Stimulated activated CD4-positive, alpha-beta T cell treated with anti-CD3 and anti-CD28 coated beads, Interleukin-4, amount 100 ng/mL, for 24 hours (primary cell): ENCODE results near the gene CUL9.

Experiments
- DNase-seq: peaks from one replicate; pipeline ENCODE4 v3.0.0-alpha.2; 2020

The CUL9 gene

GRCh38 chr6:43231053-43231452 lies 49.1 kb downstream of the CUL9 start:
- DNase-seq: no peak

- DNase-seq: no peak
Observed at GRCh38 chr6:43231735-43232450, 49.9 kb downstream of the CUL9 start.

DNA sequence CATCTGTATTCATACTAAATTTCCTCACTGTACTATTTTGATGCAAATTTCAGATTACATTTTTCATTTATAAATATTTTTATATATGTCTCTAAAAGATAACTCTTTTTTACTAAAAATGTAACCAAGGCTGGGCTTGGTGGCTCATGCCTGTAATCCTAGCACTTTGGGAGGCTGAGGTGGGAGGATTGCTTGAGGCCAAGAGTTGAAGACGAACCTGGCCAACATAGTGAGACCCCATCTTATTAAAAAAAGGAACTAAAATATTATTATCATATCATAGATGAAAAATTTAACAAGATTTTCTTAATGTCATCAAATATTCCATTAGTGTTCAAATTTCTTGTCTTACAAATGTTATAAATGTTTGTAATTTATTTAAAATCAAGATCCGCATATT lies 53.8 kb downstream of the CUL9 start:
- no peak for DNase-seq

GRCh38 chr6:43239054-43239453 lies 57.1 kb downstream of the CUL9 start:
- DNase-seq: no peak

- DNase-seq: no peak
Observed at GRCh38 chr6:43240950-43241349, 59.0 kb downstream of the CUL9 start.

DNA sequence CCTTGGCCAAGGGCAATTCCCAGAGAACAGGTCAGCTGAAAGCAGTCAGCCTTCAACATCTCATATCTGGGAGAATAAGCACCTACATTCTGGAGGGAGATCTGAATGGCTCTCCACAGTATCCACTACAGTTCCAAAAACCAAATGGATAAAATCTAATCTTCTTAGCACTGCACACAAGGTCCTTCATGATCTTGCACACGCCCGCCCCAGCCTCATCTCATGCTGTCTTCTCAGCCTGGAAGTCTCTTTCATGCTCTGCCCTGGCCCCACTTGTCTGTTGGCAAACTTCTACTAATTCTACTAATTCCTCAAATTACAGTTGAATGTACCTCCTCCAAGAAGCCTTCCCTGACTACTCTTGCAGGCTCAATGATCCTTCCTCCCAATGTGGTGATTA lies 59.5 kb downstream of the CUL9 start:
- DNase-seq: no peak

DNA sequence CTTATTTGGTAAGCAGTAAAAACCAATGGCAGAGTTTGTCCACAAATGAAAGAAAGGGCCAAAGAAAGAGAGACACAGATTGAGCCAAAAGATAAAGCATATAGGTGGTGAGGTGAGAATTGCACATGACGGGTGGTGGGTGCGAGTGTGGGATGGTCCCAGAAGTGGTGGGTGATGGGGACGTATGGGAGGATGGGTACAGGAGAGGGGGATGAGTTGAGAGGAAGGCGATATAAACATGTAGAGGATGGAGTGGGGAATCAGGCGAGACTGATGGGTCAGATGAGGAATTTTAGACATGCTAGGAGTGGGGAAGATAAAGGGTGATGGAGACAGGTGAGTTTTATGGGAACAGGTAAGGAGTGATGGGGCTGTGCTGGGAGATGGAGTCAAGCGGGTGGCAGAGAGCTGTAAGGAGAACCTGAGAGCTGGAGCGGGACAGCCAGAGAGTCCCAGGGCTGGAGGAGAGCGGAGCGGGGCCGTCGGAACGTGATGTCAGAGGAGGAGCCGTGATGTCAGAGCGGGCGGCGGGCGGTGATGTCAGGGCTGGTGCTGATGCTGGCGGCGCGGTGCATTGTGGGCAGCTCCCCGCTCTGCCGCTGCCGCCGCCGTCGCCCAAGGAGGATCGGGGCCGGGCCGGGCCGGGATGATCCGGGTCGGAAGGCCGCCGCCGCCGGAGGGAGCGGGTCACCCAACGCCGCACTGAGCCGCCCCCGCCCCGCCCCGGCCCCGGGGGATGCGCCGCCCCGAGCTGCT lies 61.1 kb downstream of the CUL9 start, which contains the start of gene TTBK1:
TSS of gene TTBK1 (plus strand) at position 574 of the 756 bp plus-strand sequence. CDS start 3,180 bp downstream, outside the sequence.
- DNase-seq: no peak

DNA sequence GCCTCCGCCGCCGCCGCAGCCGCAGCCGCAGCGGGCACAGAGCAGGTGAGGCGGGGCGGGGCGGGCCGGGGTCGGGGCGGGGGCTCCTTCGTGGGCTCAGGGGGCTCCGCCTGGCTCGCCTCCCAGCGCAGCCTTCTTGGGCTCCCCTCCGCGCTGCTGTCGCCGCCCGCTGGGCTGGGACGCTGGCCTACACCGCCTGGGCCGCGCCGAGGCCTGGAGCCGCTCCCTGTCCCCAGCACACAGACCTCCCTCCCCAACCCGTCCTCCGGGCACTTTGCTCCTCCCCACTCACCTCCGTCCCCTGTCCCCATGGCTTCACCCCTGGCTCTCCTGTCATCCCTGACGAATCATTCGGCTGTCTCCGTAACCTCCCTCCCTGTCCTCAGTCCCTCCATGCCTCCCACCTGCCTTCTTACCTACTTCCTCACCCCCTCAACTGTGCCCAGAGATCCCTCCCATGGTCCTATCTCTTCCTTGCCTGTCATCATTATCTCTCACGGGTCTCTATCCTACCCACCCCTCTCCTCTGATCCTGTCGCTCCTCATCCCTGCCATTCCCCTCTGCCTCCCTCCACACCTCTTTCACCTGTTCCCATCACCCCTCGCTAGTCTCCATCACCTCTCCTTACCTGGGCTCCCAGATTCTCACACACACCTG lies 61.8 kb downstream of the CUL9 start:
- no peak for DNase-seq

DNA sequence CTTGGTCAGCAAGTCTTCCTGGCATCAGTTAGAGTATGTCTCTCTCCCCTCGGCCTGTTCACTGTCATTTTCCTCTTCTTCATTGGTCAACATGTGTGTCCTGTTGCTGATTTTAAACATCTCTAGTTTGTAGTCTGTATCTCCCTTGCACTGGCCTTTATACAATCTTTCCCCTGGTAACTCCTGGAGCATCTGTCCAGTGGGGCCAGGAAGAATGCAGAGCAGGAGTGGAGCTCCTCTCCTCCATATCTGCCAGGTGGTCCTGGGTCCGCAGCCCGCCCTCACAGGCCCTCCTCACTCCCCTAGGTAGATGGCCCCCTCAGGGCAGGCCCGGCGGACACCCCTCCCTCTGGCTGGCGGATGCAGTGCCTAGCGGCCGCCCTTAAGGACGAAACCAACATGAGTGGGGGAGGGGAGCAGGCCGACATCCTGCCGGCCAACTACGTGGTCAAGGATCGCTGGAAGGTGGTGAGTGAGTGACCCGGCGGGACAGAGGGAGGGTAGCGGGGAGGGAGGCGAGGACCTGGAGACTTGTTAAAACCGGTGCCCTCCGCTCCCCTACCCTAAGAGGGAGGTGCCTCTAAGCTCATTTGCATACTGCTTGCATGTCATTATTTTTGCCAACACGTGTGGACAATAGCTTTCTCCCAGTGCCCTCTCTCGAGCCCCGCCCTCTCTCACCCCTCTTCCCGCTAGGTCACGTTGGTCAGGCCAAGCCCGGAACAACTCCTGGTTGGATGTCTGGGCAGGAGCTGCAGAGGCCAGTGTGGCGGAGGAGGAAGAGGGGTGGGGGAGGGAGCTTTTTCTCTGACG lies 64.5 kb downstream of the CUL9 start:
- no peak for DNase-seq

- peak; percentile 83 for DNase-seq
Observed at GRCh38 chr6:43247114-43247999, 65.4 kb downstream of the CUL9 start.

DNA sequence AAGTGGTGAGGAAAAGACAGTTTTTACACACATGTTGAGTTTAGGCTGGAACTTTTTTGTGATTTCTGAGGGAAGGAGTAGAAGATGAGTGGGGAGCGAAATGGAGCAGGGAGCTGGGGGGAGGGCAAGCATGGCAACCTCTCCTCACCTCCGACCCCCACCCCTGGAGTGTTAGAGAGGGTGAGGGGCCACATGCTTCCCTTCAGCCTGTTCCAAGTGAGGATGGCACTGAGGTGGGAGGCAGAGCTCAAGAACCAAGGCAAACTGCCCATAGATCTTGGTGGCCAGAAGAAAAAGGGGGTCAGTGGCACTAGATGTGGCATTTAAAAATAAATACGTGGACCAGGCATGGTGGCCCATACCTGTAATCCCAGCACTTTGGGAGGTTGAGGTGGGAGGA lies 66.1 kb downstream of the CUL9 start:
- DNase-seq: no peak

DNA sequence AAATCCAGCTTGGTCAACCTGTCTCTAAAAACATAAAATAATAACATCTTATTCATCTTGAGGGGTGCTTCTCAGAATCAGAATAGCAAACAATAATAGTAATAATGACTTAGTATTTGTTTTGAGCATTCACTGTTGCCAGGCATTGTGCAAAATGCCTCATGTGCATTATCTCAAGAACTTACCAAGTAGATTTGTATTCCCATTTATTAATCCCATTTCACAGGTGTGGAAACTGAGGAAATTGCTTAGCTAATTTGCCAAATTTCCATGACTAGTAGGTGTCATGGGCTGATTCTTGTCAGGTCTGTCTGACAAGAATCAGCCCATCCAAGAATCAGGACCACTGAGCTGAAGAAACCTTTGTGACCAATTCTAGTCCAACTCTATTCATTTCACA lies 66.8 kb downstream of the CUL9 start:
- DNase-seq: no peak

GRCh38 chr6:43250992-43251373 lies 69.0 kb downstream of the CUL9 start:
- DNase-seq: no peak

DNA sequence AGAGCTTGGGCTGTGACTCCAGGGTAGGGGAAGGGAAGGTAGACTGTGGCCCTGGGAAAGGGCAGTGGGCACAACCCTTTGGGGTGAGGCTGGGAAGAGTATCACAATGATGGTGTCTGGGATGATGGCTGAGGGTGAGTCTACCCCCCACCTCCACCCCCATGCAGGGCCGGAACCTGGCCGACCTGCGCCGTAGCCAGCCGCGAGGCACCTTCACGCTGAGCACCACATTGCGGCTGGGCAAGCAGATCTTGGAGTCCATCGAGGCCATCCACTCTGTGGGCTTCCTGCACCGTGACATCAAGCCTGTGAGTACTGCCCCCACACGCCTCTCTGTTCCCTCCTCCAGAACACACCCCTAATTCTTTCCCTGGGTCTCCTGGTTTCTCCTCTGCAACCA lies 71.4 kb downstream of the CUL9 start:
- DNase-seq: no peak

GRCh38 chr6:43254138-43254817 lies 72.3 kb downstream of the CUL9 start:
- DNase-seq: no peak

DNA sequence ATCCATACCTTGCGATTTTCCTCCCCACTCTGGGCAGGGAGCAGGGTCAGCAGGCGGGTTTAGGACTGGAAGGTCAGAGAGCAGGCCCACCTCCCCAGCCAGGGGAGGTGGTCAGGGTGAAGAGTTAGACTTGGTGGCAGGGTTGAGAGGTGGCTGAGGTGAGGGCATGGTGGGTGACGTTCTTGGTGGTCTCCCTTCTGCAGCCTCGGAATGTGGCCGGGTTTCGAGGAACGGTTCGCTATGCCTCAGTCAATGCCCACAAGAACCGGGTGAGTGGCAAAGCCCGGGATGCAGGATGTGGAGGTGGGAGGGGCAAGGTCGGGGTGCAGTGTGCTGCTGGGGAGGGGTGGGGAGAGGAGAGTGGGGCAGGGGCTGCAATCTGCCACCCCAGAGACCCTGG lies 72.8 kb downstream of the CUL9 start:
- DNase-seq: no peak

DNA sequence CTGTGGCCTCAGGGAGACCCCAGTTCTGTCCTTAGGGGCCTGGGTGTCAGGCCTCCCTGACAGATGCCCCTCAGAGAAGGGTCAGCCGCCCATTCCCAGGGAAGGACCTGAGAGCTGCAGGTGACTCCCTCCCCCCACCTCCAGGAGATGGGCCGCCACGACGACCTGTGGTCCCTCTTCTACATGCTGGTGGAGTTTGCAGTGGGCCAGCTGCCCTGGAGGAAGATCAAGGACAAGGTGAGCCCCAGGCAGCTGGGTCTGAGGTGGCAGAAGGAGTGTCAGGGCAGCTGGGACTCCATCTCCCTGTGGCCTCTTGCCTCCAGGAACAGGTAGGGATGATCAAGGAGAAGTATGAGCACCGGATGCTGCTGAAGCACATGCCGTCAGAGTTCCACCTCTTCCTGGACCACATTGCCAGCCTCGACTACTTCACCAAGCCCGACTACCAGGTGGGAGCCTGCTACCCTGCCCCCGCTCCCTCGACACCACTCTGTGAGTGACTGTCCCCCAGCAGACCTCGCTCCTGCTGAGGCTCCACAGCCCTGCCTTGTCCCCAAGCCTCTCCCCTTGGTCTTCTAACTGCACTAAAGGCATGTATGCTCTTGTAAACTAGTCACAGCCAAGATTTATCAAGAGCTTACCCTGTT lies 73.5 kb downstream of the CUL9 start:
- DNase-seq: no peak

- DNase-seq: no peak
Observed at GRCh38 chr6:43256670-43257366, 74.8 kb downstream of the CUL9 start.

DNA sequence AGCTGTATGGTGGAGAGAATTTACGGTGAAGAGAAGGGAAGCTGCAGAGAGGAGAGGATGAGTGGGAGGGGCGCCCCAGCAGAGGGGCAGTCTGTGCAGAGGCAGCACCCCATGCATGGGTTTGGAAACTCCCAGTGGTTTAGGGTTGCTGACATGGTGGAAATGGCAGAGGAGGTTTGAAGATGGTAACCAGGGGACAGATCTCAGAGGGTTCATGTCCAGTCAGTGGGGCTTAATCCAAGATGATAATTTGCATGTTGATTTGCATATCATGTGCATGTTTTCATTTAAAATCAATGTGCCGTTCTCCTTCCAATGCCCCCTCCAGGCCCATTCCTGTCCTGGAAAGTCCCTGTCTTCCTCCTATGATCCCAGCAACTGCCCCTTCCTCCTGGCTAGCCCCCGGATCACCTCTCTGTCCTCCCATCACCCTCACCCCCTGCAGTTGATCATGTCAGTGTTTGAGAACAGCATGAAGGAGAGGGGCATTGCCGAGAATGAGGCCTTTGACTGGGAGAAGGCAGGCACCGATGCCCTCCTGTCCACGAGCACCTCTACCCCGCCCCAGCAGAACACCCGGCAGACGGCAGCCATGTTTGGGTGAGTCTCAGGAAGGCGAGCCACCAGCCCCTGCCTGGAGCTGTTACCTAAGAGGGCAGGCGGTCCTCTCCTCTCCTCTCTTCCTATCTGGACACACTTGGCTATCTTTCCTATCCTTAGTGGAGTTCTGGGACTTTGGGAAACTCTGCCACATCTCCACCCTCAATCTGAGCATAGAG lies 75.6 kb downstream of the CUL9 start:
- no peak for DNase-seq
